K562 (cell line): ENCODE measurements around the gene NCCRP1. TPM values are rescaled to one million over a fixed set of nuclear protein-coding genes. Genes with fewer than 3 reads are reported as not detected.

ENCODE experiments used
- BDP1 ChIP-seq: IDR thresholded peaks from 3 replicates; pipeline ENCODE4 v1.6.1; 2011; ENCODE audit not compliant: insufficient read length, insufficient read depth
- FOS ChIP-seq: IDR thresholded peaks from 3 replicates; pipeline ENCODE4 v1.6.1; 2011; ENCODE audit not compliant: insufficient read length; ENCODE audit errors: extremely low read depth
- L3MBTL2 ChIP-seq: fragments of 450-650 bp; IDR thresholded peaks from 2 replicates; pipeline ENCODE4 v1.6.1; 2016; ENCODE audit warnings: mild to moderate bottlenecking, moderate library complexity
- MIER1 ChIP-seq: fragments of 450-650 bp; IDR thresholded peaks from 2 replicates; pipeline ENCODE4 v1.6.1; 2016; ENCODE audit warnings: antibody characterized with exemption, mild to moderate bottlenecking, low read depth
- STAT5B ChIP-seq: fragments of 250-450 bp; sonication (Bioruptor Pico); IDR thresholded peaks from 2 replicates; pipeline ENCODE4 v1.8.0; 2021; ENCODE audit warnings: mild to moderate bottlenecking, inconsistent platforms
- ZC3H11A ChIP-seq: IDR thresholded peaks from 2 replicates; pipeline ENCODE4 v1.6.1; 2012; ENCODE audit warnings: low read depth, low read length, improper control_type of control experiment
- ZFPM2 ChIP-seq: fragments of 250-450 bp; sonication (Bioruptor Pico); IDR thresholded peaks from 2 replicates; pipeline ENCODE4 v1.5.1; 2022; ENCODE audit warnings: mild to moderate bottlenecking
- ZKSCAN3 ChIP-seq: fragments of 250-450 bp; sonication (Bioruptor Pico); IDR thresholded peaks from 2 replicates; pipeline ENCODE4 v1.4.0; 2020
- ZNF274 ChIP-seq: IDR thresholded peaks from 2 replicates; pipeline ENCODE4 v1.6.1; 2011; ENCODE audit warnings: low read depth, mild to moderate bottlenecking, low read length, moderate library complexity, borderline replicate concordance
- ZNF384 ChIP-seq: IDR thresholded peaks from 2 replicates; pipeline ENCODE4 v1.6.1; 2012; ENCODE audit warnings: low read depth, low read length, improper control_type of control experiment
- ZNF507 ChIP-seq: conservative IDR thresholded peaks from 2 replicates; pipeline ENCODE4 v1.6.1; 2017; ENCODE audit warnings: missing genetic modification characterization, missing compliant biosample characterization
- polyA plus RNA-seq, 8 experiments: library from polyadenylated mRNA; depleted of rRNA in 4 of 8; stranded (reverse) in 5 of 8; unstranded in 3 of 8; fragments of >200 nt; fragmentation: Nextera tagmentation in 2 of 8; fragmentation: Illumina TruSeq in 1 of 8; extraction: Ambion mirVana in 2 of 8; extraction: Trizol in 1 of 8; gene quantifications; 2 replicates each; pipeline versions ENCODE4 v1.2.1 to v1.2.3, GENCODE V29; 2011 to 2014; ENCODE audit warnings: inconsistent platforms in 1 of 8, missing spikeins in 1 of 8
- total RNA-seq, 7 experiments: library from RNA; depleted of rRNA in 6 of 7; stranded (reverse); fragments of >200 nt in 6 of 7; fragmentation: Illumina TruSeq in 2 of 7; extraction: Trizol in 2 of 7; gene quantifications; 2 replicates each; pipeline versions ENCODE4 v1.2.1 to v1.2.3, GENCODE V29; 2011 to 2021; ENCODE audit warnings: low replicate concordance in 1 of 7
- TF ChIP-seq, protein P1 (sequence below): fragments of 450-650 bp; IDR thresholded peaks from 2 replicates; pipeline ENCODE4 v1.6.1; 2016; ENCODE audit warnings: low read depth, mild to moderate bottlenecking, moderate library complexity
- TF ChIP-seq, protein P2 (sequence below), 2 experiments: fragments of 450-650 bp in 1 of 2; sonication (generic) in 1 of 2; formaldehyde crosslinking in 1 of 2; IDR thresholded peaks; 2 replicates each; pipeline versions ENCODE4 v1.7.1 to v1.9.0; 2016 to 2022; ENCODE audit warnings: inconsistent platforms in 1 of 2, mild to moderate bottlenecking in 1 of 2, missing genetic modification reagents in 1 of 2
- TF ChIP-seq, protein P3 (sequence below): sonication (generic); formaldehyde crosslinking; IDR thresholded peaks from 2 replicates; pipeline ENCODE4 v1.8.0; 2022; ENCODE audit warnings: mild to moderate bottlenecking, missing genetic modification reagents
- TF ChIP-seq, protein P4 (sequence below): fragments of 150-350 bp; conservative IDR thresholded peaks from 2 replicates; pipeline ENCODE4 v1.6.1; 2014; ENCODE audit warnings: low read length

Gene NCCRP1
- total and polyA plus RNA-seq, 9 of the 15 experiments (the other 6 are each of a cell fraction or from before 2014, with no cell fraction given), result 0.05 TPM; not detected in 8

DNA sequence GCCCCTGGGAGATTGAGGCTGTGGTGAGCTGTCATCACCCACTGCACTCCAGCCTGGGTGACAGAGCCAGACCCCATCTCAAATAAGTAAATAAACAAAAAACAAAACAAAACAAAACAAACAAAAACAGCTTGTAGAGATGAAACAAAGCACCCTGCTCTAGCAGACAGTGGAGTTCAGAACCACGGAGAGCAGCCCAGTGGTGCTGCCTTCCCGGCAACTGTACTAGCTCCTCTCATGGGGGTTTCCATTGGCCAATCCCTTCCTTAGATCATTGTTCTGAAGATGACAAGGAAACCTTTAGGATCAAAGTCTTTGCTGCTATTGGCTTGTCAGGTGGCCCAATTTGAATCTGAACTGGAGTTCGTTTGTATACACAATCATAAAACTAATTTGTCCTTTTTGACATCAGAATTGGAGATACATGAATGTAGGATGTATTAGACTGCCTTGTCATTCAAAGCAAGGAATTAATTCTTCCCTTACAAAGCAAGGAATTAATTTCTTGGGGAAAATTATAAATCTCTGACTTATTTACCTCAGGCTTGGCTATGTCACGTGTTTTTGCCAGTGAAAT, 27.0 kb downstream of the NCCRP1 start (continued):
- TF ChIP-seq, protein P1, sequence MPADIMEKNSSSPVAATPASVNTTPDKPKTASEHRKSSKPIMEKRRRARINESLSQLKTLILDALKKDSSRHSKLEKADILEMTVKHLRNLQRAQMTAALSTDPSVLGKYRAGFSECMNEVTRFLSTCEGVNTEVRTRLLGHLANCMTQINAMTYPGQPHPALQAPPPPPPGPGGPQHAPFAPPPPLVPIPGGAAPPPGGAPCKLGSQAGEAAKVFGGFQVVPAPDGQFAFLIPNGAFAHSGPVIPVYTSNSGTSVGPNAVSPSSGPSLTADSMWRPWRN, result no peak
- no peak for TF ChIP-seq BDP1
- no peak for TF ChIP-seq ZNF384
- no peak for TF ChIP-seq L3MBTL2
- TF ChIP-seq MIER1, result peak; percentile 94
- TF ChIP-seq, protein P2, sequence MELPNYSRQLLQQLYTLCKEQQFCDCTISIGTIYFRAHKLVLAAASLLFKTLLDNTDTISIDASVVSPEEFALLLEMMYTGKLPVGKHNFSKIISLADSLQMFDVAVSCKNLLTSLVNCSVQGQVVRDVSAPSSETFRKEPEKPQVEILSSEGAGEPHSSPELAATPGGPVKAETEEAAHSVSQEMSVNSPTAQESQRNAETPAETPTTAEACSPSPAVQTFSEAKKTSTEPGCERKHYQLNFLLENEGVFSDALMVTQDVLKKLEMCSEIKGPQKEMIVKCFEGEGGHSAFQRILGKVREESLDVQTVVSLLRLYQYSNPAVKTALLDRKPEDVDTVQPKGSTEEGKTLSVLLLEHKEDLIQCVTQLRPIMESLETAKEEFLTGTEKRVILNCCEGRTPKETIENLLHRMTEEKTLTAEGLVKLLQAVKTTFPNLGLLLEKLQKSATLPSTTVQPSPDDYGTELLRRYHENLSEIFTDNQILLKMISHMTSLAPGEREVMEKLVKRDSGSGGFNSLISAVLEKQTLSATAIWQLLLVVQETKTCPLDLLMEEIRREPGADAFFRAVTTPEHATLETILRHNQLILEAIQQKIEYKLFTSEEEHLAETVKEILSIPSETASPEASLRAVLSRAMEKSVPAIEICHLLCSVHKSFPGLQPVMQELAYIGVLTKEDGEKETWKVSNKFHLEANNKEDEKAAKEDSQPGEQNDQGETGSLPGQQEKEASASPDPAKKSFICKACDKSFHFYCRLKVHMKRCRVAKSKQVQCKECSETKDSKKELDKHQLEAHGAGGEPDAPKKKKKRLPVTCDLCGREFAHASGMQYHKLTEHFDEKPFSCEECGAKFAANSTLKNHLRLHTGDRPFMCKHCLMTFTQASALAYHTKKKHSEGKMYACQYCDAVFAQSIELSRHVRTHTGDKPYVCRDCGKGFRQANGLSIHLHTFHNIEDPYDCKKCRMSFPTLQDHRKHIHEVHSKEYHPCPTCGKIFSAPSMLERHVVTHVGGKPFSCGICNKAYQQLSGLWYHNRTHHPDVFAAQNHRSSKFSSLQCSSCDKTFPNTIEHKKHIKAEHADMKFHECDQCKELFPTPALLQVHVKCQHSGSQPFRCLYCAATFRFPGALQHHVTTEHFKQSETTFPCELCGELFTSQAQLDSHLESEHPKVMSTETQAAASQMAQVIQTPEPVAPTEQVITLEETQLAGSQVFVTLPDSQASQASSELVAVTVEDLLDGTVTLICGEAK (IDR thresholded peaks at IDR 0.05), result no peak
- TF ChIP-seq, protein P2 (CRISPR knock-in tag; IDR thresholded peaks at IDR 0.05), result no peak
- TF ChIP-seq ZFPM2 (CRISPR knock-in tag), result no peak
- no peak for TF ChIP-seq STAT5B (CRISPR knock-in tag)
- TF ChIP-seq ZC3H11A, result no peak
- no peak for TF ChIP-seq ZNF507
- TF ChIP-seq, protein P3, sequence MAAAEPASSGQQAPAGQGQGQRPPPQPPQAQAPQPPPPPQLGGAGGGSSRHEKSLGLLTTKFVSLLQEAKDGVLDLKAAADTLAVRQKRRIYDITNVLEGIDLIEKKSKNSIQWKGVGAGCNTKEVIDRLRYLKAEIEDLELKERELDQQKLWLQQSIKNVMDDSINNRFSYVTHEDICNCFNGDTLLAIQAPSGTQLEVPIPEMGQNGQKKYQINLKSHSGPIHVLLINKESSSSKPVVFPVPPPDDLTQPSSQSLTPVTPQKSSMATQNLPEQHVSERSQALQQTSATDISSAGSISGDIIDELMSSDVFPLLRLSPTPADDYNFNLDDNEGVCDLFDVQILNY (CRISPR knock-in tag), result no peak
- TF ChIP-seq FOS, result no peak
- no peak for TF ChIP-seq ZNF274
- TF ChIP-seq, protein P4, sequence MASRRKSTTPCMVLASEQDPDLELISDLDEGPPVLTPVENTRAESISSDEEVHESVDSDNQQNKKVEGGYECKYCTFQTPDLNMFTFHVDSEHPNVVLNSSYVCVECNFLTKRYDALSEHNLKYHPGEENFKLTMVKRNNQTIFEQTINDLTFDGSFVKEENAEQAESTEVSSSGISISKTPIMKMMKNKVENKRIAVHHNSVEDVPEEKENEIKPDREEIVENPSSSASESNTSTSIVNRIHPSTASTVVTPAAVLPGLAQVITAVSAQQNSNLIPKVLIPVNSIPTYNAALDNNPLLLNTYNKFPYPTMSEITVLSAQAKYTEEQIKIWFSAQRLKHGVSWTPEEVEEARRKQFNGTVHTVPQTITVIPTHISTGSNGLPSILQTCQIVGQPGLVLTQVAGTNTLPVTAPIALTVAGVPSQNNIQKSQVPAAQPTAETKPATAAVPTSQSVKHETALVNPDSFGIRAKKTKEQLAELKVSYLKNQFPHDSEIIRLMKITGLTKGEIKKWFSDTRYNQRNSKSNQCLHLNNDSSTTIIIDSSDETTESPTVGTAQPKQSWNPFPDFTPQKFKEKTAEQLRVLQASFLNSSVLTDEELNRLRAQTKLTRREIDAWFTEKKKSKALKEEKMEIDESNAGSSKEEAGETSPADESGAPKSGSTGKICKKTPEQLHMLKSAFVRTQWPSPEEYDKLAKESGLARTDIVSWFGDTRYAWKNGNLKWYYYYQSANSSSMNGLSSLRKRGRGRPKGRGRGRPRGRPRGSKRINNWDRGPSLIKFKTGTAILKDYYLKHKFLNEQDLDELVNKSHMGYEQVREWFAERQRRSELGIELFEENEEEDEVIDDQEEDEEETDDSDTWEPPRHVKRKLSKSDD, result no peak
- TF ChIP-seq ZKSCAN3 (CRISPR knock-in tag), result no peak
